T follicular helper cell (primary cell): ENCODE results near the gene MICAL3.
A peak's percentile ranks its signal among the peaks of the same experiment; 100 is the strongest.

Source experiments
- DNase-seq: peaks from one replicate; pipeline ENCODE4 v3.0.0-alpha.2; 2020; ENCODE audit warnings: low read depth

Gene MICAL3

GRCh38 chr22:17846326-17846992 is 177.9 kb downstream of the MICAL3 start:
- DNase-seq = no peak

- DNase-seq = no peak
These were observed 178.6 kb downstream of the MICAL3 start for GRCh38 chr22:17845790-17846189.

GRCh38 chr22:17845327-17845726 is 179.0 kb downstream of the MICAL3 start:
- DNase-seq = no peak

GRCh38 chr22:17844150-17844549 is 180.2 kb downstream of the MICAL3 start:
- DNase-seq = no peak

GRCh38 chr22:17842386-17842785 is 182.0 kb downstream of the MICAL3 start:
- peak; percentile 7 for DNase-seq

- DNase-seq = no peak
These were observed 182.5 kb downstream of the MICAL3 start for GRCh38 chr22:17841836-17842235.

GRCh38 chr22:17838180-17838865 is 186.0 kb downstream of the MICAL3 start:
- DNase-seq = no peak

- no peak for DNase-seq
These were observed 187.2 kb downstream of the MICAL3 start for GRCh38 chr22:17836992-17837742.

GRCh38 chr22:17835256-17835655 is 189.1 kb downstream of the MICAL3 start:
- DNase-seq = no peak

GRCh38 chr22:17833489-17833888 is 190.9 kb downstream of the MICAL3 start:
- DNase-seq = no peak

- DNase-seq = no peak
These were observed 191.7 kb downstream of the MICAL3 start for GRCh38 chr22:17832665-17833064.

GRCh38 chr22:17831501-17832251 is 192.7 kb downstream of the MICAL3 start:
- no peak for DNase-seq

GRCh38 chr22:17830043-17830961 is 194.1 kb downstream of the MICAL3 start:
- DNase-seq = peak; percentile 70

- DNase-seq = no peak
These were observed 194.7 kb downstream of the MICAL3 start for GRCh38 chr22:17829695-17830042.

GRCh38 chr22:17828502-17829080 is 195.8 kb downstream of the MICAL3 start:
- no peak for DNase-seq

GRCh38 chr22:17827466-17827865 is 196.9 kb downstream of the MICAL3 start:
- DNase-seq = no peak

GRCh38 chr22:17825876-17826550 is 198.3 kb downstream of the MICAL3 start:
- DNase-seq = no peak

GRCh38 chr22:17824457-17824856 is 199.9 kb downstream of the MICAL3 start:
- no peak for DNase-seq

GRCh38 chr22:17823964-17824363 is 200.4 kb downstream of the MICAL3 start:
- DNase-seq = no peak

GRCh38 chr22:17823226-17823625 is 201.1 kb downstream of the MICAL3 start:
- DNase-seq = no peak
